ENCODE measurements around the gene CHAT. TPM values are rescaled to one million over a fixed set of nuclear protein-coding genes. Genes with fewer than 3 reads are reported as not detected.

The CHAT gene
- total RNA-seq, 1 donor from 2014 or later = not detected

GRCh38 chr10:49625411-49625810 lies 11.6 kb downstream of the CHAT start:
- H3K27me3 ChIP-seq = peaks cover 4% of the 10 kb centered on the region
- H3K4me1 Mint-ChIP-seq = no peaks in the 10 kb centered on the region
- no peaks in the 10 kb centered on the region for H4K20me1 ChIP-seq (ENCODE audit: low read depth)
- H3K9ac ChIP-seq = no peak overlapping the region
- no peaks in the 10 kb centered on the region for H3K9me3 ChIP-seq (ENCODE audit: low read depth)
- no peaks in the 10 kb centered on the region for H3K36me3 ChIP-seq
- peaks cover 23% of the 10 kb centered on the region for H3K27me3 Mint-ChIP-seq (ENCODE audit: insufficient read depth, low read depth)
- no peak overlapping the region for H3K4me3 Mint-ChIP-seq
- DNase-seq (ENCODE audit: low spot score) = no peak
- H2AFZ ChIP-seq (replicated peaks) = no peak overlapping the region
- no peak overlapping the region for H3K4me2 ChIP-seq
- H3K9me3 Mint-ChIP-seq = no peaks in the 10 kb centered on the region
- no peak overlapping the region for H3K27ac ChIP-seq
- no peak overlapping the region for H3K27ac Mint-ChIP-seq
- TF ChIP-seq EZH2 (IDR thresholded peaks at IDR 0.05) (no peak), CTCF (IDR thresholded peaks at IDR 0.05) (no peak), EZH2phosphoT487 (IDR thresholded peaks at IDR 0.05) (no peak)
- no peaks in the 10 kb centered on the region for H3K36me3 Mint-ChIP-seq
- H3K79me2 ChIP-seq (ENCODE audit: low read depth) = no peaks in the 10 kb centered on the region
- H3K4me3 ChIP-seq = no peak overlapping the region
- H3K4me1 ChIP-seq = no peaks in the 10 kb centered on the region
- no peaks in the 10 kb centered on the region for H3F3A ChIP-seq (ENCODE audit: low read depth)

- Histone ChIP-seq H3K36me3 (no peaks in the 10 kb centered on the region), H3K4me3 (no peak overlapping the region), H3K79me2 (ENCODE audit: low read depth) (no peaks in the 10 kb centered on the region), H3K4me2 (no peak overlapping the region), H3K27ac (no peak overlapping the region), H3K9me3 (ENCODE audit: low read depth) (no peaks in the 10 kb centered on the region), H3K4me1 (no peaks in the 10 kb centered on the region), H2AFZ (replicated peaks) (no peak overlapping the region), H3K27me3 (peaks cover 7% of the 10 kb centered on the region), H3K9ac (no peak overlapping the region), H3F3A (ENCODE audit: low read depth) (no peaks in the 10 kb centered on the region), H4K20me1 (ENCODE audit: low read depth) (no peaks in the 10 kb centered on the region)
- H3K9me3 Mint-ChIP-seq = no peaks in the 10 kb centered on the region
- H3K27me3 Mint-ChIP-seq (ENCODE audit: insufficient read depth, low read depth) = peaks cover 23% of the 10 kb centered on the region
- no peaks in the 10 kb centered on the region for H3K36me3 Mint-ChIP-seq
- no peak for TF ChIP-seq EZH2phosphoT487 (IDR thresholded peaks at IDR 0.05)
- no peak for TF ChIP-seq CTCF (IDR thresholded peaks at IDR 0.05)
- no peak for TF ChIP-seq EZH2 (IDR thresholded peaks at IDR 0.05)
- H3K27ac Mint-ChIP-seq = no peak overlapping the region
- no peak for DNase-seq (ENCODE audit: low spot score)
- no peaks in the 10 kb centered on the region for H3K4me1 Mint-ChIP-seq
- H3K4me3 Mint-ChIP-seq = no peak overlapping the region
These were observed 13.2 kb downstream of the CHAT start for GRCh38 chr10:49627038-49627437.

GRCh38 chr10:49627644-49628247 lies 13.9 kb downstream of the CHAT start:
- no peaks in the 10 kb centered on the region for H4K20me1 ChIP-seq (ENCODE audit: low read depth)
- Mint-ChIP-seq H3K27me3 (ENCODE audit: insufficient read depth, low read depth) (peaks cover 18% of the 10 kb centered on the region), H3K9me3 (no peaks in the 10 kb centered on the region), H3K4me1 (no peaks in the 10 kb centered on the region), H3K36me3 (no peaks in the 10 kb centered on the region), H3K27ac (no peak overlapping the region), H3K4me3 (no peak overlapping the region)
- no peak overlapping the region for H3K4me2 ChIP-seq
- H3K27ac ChIP-seq = no peak overlapping the region
- peaks cover 7% of the 10 kb centered on the region for H3K27me3 ChIP-seq
- no peaks in the 10 kb centered on the region for H3K4me1 ChIP-seq
- TF ChIP-seq EZH2phosphoT487 (IDR thresholded peaks at IDR 0.05) = no peak
- TF ChIP-seq CTCF (IDR thresholded peaks at IDR 0.05) = no peak
- no peak for TF ChIP-seq EZH2 (IDR thresholded peaks at IDR 0.05)
- no peak overlapping the region for H2AFZ ChIP-seq (replicated peaks)
- H3K9ac ChIP-seq = no peak overlapping the region
- H3K36me3 ChIP-seq = no peaks in the 10 kb centered on the region
- H3K79me2 ChIP-seq (ENCODE audit: low read depth) = no peaks in the 10 kb centered on the region
- no peaks in the 10 kb centered on the region for H3F3A ChIP-seq (ENCODE audit: low read depth)
- no peak for DNase-seq (ENCODE audit: low spot score)
- no peaks in the 10 kb centered on the region for H3K9me3 ChIP-seq (ENCODE audit: low read depth)
- H3K4me3 ChIP-seq = no peak overlapping the region
